Measurements from ENCODE around the gene RASL10A.

The RASL10A gene

GRCh38 chr22:29268511-29269229, 46.8 kb downstream of the RASL10A start:
- DNase-seq (ENCODE audit: low spot score) = peak; percentile 33

- DNase-seq (ENCODE audit: low spot score) = peak; percentile 94
These were observed 47.5 kb downstream of the RASL10A start, which contains the start of the genes EWSR1 and RHBDD3 for GRCh38 chr22:29267858-29268510. Gene EWSR1 (plus strand): TSS chr22:29268268. CDS start chr22:29268337, 69 bp downstream. Gene RHBDD3 (minus strand): TSS chr22:29267981. CDS start chr22:29265626, 2,355 bp downstream.

GRCh38 chr22:29267462-29267857, 48.0 kb downstream of the RASL10A start:
- DNase-seq (ENCODE audit: low spot score) = no peak

GRCh38 chr22:29266564-29267461, 48.7 kb downstream of the RASL10A start:
- DNase-seq (ENCODE audit: low spot score) = no peak

- DNase-seq (ENCODE audit: low spot score) = no peak
These were observed 49.6 kb downstream of the RASL10A start for GRCh38 chr22:29265929-29266328.

- no peak for DNase-seq (ENCODE audit: low spot score)
These were observed 50.2 kb downstream of the RASL10A start for GRCh38 chr22:29265305-29265704.

GRCh38 chr22:29263791-29264276, 51.7 kb downstream of the RASL10A start:
- no peak for DNase-seq (ENCODE audit: low spot score)
